K562 (cell line): ENCODE data around the gene INTS2. TPM values are rescaled to one million over a fixed set of nuclear protein-coding genes. Genes with fewer than 3 reads are reported as not detected.

ENCODE experiments used
- ATAC-seq: fragments of 200-7000 bp; cut with Tn5 transposase; 3 replicates; pipeline ENCODE4 v1.9.1; 2020; ENCODE audit warnings: moderate library complexity
- BruUV-seq: library from RNA; stranded (reverse); fragments of 400-500 nt; replicated peaks from 2 replicates; lab custom pipeline; 2021; lab: Mats Ljungman, UMichigan
- CTCF ChIA-PET: fragments of 300-600 bp; formaldehyde crosslinking; extraction: SDS; loops from one replicate; lab custom pipeline; 2021; ENCODE audit warnings: low intra/inter-chr PET ratio; lab: Yijun Ruan, JAX
- POLR2A ChIA-PET: fragments of 300-600, 350-650 bp; sonication (Branson Sonifier 250); formaldehyde crosslinking; extraction: SDS; loops from one replicate; lab custom pipeline; 2021; ENCODE audit warnings: antibody characterized with exemption, inconsistent platforms; lab: Yijun Ruan, JAX
- DNase-seq, 4 experiments: peaks; one replicate each; pipeline versions ENCODE4 v3.0.0 to v3.0.0-alpha.2; 2011 to 2018; ENCODE audit warnings: low spot score in 3 of 4, mixed read lengths in 3 of 4; ENCODE audit errors: extremely low read depth in 1 of 4
- FAIRE-seq: peaks from 2 replicates; lab custom pipeline; 2011; peaks lifted over from hg19 to GRCh38; lab: Jason Lieb, UNC
- H2AFZ ChIP-seq: 2 replicates; pipeline ENCODE4 v1.6.0; 2011; ENCODE audit warnings: low read depth, low read length, control low read depth, inconsistent platforms
- H3K27ac ChIP-seq: fragments of 200-600 bp; 3 replicates; pipeline ENCODE4 v1.8.0; 2011; ENCODE audit warnings: low read depth, mild to moderate bottlenecking, control low read depth, inconsistent platforms, low read length, moderate library complexity, mixed read lengths; ENCODE audit errors: extremely low read depth
- H3K27me3 ChIP-seq, 2 experiments: fragments of 300-600 bp in 1 of 2; 2 replicates in 1 of 2; 3 replicates in 1 of 2; pipeline versions ENCODE4 v1.6.0 to v1.8.0; 2011; ENCODE audit warnings: inconsistent platforms in 2 of 2, low read length in 2 of 2, mild to moderate bottlenecking in 1 of 2, mixed read lengths in 1 of 2, moderate library complexity in 1 of 2; ENCODE audit not compliant: control insufficient read depth in 2 of 2, insufficient read depth in 2 of 2
- H3K36me3 ChIP-seq: fragments of 300-600 bp; 3 replicates; pipeline ENCODE4 v1.8.0; 2011; ENCODE audit warnings: mild to moderate bottlenecking, low read length, inconsistent platforms; ENCODE audit not compliant: control insufficient read depth, insufficient read depth
- H3K4me1 ChIP-seq, 2 experiments: fragments of 200-600 bp in 1 of 2; replicated peaks in 1 of 2; 2 replicates in 1 of 2; 3 replicates in 1 of 2; pipeline versions ENCODE4 v1.5.1 to v1.8.0; 2011; ENCODE audit warnings: inconsistent platforms in 2 of 2, low read length in 2 of 2, mild to moderate bottlenecking in 1 of 2, mixed read lengths in 1 of 2, moderate library complexity in 1 of 2; ENCODE audit not compliant: control insufficient read depth in 2 of 2, insufficient read depth in 2 of 2
- H3K4me2 ChIP-seq: 2 replicates; pipeline ENCODE4 v1.6.1; 2011; ENCODE audit warnings: low read length, control low read depth, inconsistent platforms, mixed read lengths; ENCODE audit not compliant: insufficient read depth
- H3K4me3 ChIP-seq: fragments of 200-600 bp; sonication (generic), shearing (Covaris generic); 2 replicates; pipeline ENCODE4 v1.5.1; 2016; ENCODE audit warnings: control low read depth, inconsistent platforms
- H3K79me2 ChIP-seq: fragments of 200-600 bp; 3 replicates; pipeline ENCODE4 v1.8.0; 2011; ENCODE audit warnings: low read length, inconsistent platforms; ENCODE audit not compliant: control insufficient read depth, insufficient read depth
- H3K9ac ChIP-seq, 2 experiments: 2 replicates each; pipeline versions ENCODE4 v1.6.0 to v1.6.1; 2011; ENCODE audit warnings: low read depth in 2 of 2, low read length in 2 of 2, control low read depth in 1 of 2, inconsistent platforms in 1 of 2, mild to moderate bottlenecking in 1 of 2, mixed read lengths in 1 of 2; ENCODE audit not compliant: insufficient read depth in 1 of 2
- H3K9me1 ChIP-seq: one replicate; pipeline ENCODE4 v1.6.0; 2011; ENCODE audit warnings: inconsistent platforms, mild to moderate bottlenecking, low read length, moderate library complexity; ENCODE audit not compliant: control insufficient read depth, insufficient read depth
- H3K9me3 ChIP-seq: replicated peaks from 2 replicates; pipeline ENCODE4 v1.5.1; 2011; ENCODE audit warnings: low read depth, low read length, inconsistent platforms; ENCODE audit not compliant: control insufficient read depth, insufficient read depth
- H4K20me1 ChIP-seq: replicated peaks from 2 replicates; pipeline ENCODE4 v1.6.1; 2011; ENCODE audit warnings: low read length, inconsistent platforms, mixed read lengths; ENCODE audit not compliant: control insufficient read depth, insufficient read depth
- BRCA1 ChIP-seq, 2 experiments: fragments of 450-650 bp in 1 of 2; sonication (generic) in 1 of 2; formaldehyde crosslinking in 1 of 2; IDR thresholded peaks; 2 replicates each; pipeline versions ENCODE4 v1.5.0 to v1.6.1; 2017 to 2020; ENCODE audit warnings: mild to moderate bottlenecking in 1 of 2, missing genetic modification reagents in 1 of 2
- EWSR1 ChIP-seq: fragments of 450-650 bp; IDR thresholded peaks from 2 replicates; pipeline ENCODE4 v1.6.1; 2018; ENCODE audit warnings: borderline replicate concordance, mild to moderate bottlenecking, low read depth, moderate library complexity; ENCODE audit not compliant: partially characterized antibody
- KLF13 ChIP-seq: fragments of 450-650 bp; IDR thresholded peaks from 2 replicates; pipeline ENCODE4 v1.6.1; 2016; ENCODE audit warnings: missing genetic modification characterization, low read depth, mild to moderate bottlenecking, missing compliant biosample characterization, moderate library complexity, borderline replicate concordance
- LCOR ChIP-seq: sonication (generic); formaldehyde crosslinking; IDR thresholded peaks from 2 replicates; pipeline ENCODE4 v1.8.0; 2022; ENCODE audit warnings: mild to moderate bottlenecking, missing genetic modification reagents
- NFE2L1 ChIP-seq: fragments of 450-650 bp; IDR thresholded peaks from 2 replicates; pipeline ENCODE4 v1.6.1; 2016; ENCODE audit warnings: missing genetic modification characterization, low read depth, mild to moderate bottlenecking, missing compliant biosample characterization, moderate library complexity, borderline replicate concordance
- PHB ChIP-seq: fragments of 250-450 bp; sonication (Bioruptor Pico); IDR thresholded peaks from 2 replicates; pipeline ENCODE4 v1.5.0; 2021
- SMARCB1 ChIP-seq: IDR thresholded peaks from 2 replicates; pipeline ENCODE4 v1.6.1; 2011; ENCODE audit warnings: improper control_type of control experiment, low read depth; ENCODE audit not compliant: insufficient read length
- TBL1XR1 ChIP-seq, 2 experiments: IDR thresholded peaks; 2 replicates each; pipeline ENCODE4 v1.6.1; 2012; ENCODE audit warnings: improper control_type of control experiment in 2 of 2, low read length in 2 of 2, mild to moderate bottlenecking in 1 of 2
- TRIM24 ChIP-seq, 2 experiments: fragments of 450-650 bp; IDR thresholded peaks; 2 replicates each; pipeline ENCODE4 v1.6.1; 2016
- ZNF347 ChIP-seq: fragments of 450-650 bp; formaldehyde crosslinking; IDR thresholded peaks from 2 replicates; pipeline ENCODE4 v1.4.0; 2020; ENCODE audit warnings: low read depth, mild to moderate bottlenecking, moderate library complexity
- ZNF436 ChIP-seq: fragments of 250-450, 450-650 bp; sonication (Bioruptor Pico); formaldehyde crosslinking; IDR thresholded peaks from 2 replicates; pipeline ENCODE4 v1.7.0; 2020; ENCODE audit warnings: mild to moderate bottlenecking
- ZNF766 ChIP-seq: fragments of 200-800 bp; sonication (Bioruptor generic); conservative IDR thresholded peaks from 2 replicates; pipeline ENCODE4 v1.6.1; 2016; ENCODE audit warnings: missing genetic modification characterization, missing compliant biosample characterization
- WGBS: fragments of 100-300 bp; shearing (Covaris generic); methylation state at CpG from one replicate; pipeline ENCODE4 v1.1.6; 2016; ENCODE audit warnings: low coverage, mixed read lengths; ENCODE audit not compliant: insufficient coverage; ENCODE audit errors: missing lambda C conversion rate; 5-methylcytosine and 5-hydroxymethylcytosine counted together
- in situ Hi-C: fragments of 300-500 bp; cut with MboI; formaldehyde crosslinking; loops from 4 replicates; pipeline ENCODE4 v1.15.0; 2018; ENCODE audit warnings: inconsistent platforms, mixed read lengths
- intact Hi-C: fragments of 100-400 bp; cut with micrococcal nuclease; formaldehyde crosslinking; loops from 2 replicates; pipeline ENCODE4 v1.14.2; 2022
- polyA plus RNA-seq, 8 experiments: library from polyadenylated mRNA; depleted of rRNA in 4 of 8; stranded (reverse) in 5 of 8; unstranded in 3 of 8; fragments of >200 nt; fragmentation: Nextera tagmentation in 2 of 8; fragmentation: Illumina TruSeq in 1 of 8; extraction: Ambion mirVana in 2 of 8; extraction: Trizol in 1 of 8; gene quantifications; 2 replicates each; pipeline versions ENCODE4 v1.2.1 to v1.2.3, GENCODE V29; 2011 to 2014; ENCODE audit warnings: inconsistent platforms in 1 of 8, missing spikeins in 1 of 8
- total RNA-seq, 7 experiments: library from RNA; depleted of rRNA in 6 of 7; stranded (reverse); fragments of >200 nt in 6 of 7; fragmentation: Illumina TruSeq in 2 of 7; extraction: Trizol in 2 of 7; gene quantifications; 2 replicates each; pipeline versions ENCODE4 v1.2.1 to v1.2.3, GENCODE V29; 2011 to 2021; ENCODE audit warnings: low replicate concordance in 1 of 7
- TF ChIP-seq, protein P1 (sequence below): fragments of 250-450 bp; sonication (Bioruptor Pico); IDR thresholded peaks from 2 replicates; pipeline ENCODE4 v1.5.0; 2020; ENCODE audit warnings: mild to moderate bottlenecking, borderline replicate concordance
- TF ChIP-seq, protein P2 (sequence below): fragments of 250-450 bp; sonication (Bioruptor Pico); IDR thresholded peaks from 2 replicates; pipeline ENCODE4 v1.9.0; 2021; ENCODE audit warnings: mild to moderate bottlenecking, inconsistent platforms
- TF ChIP-seq, protein P3 (sequence below), 3 experiments: fragments of 200-800 bp in 1 of 3; fragments of 250-450 bp in 1 of 3; fragments of 450-650 bp in 1 of 3; sonication (Bioruptor Pico) in 1 of 3; sonication (Bioruptor generic) in 1 of 3; formaldehyde crosslinking in 1 of 3; IDR thresholded peaks; 2 replicates each; pipeline versions ENCODE4 v1.6.1 to v1.8.0; 2016 to 2022; ENCODE audit warnings: mild to moderate bottlenecking in 2 of 3, missing genetic modification characterization in 2 of 3, missing compliant biosample characterization in 1 of 3, moderate library complexity in 1 of 3

INTS2 gene
- total and polyA plus RNA-seq, 9 of the 15 experiments (the other 6 are each of a cell fraction or from before 2014, with no cell fraction given) = 4.8 to 24.7 (median 12.8) TPM

DNA sequence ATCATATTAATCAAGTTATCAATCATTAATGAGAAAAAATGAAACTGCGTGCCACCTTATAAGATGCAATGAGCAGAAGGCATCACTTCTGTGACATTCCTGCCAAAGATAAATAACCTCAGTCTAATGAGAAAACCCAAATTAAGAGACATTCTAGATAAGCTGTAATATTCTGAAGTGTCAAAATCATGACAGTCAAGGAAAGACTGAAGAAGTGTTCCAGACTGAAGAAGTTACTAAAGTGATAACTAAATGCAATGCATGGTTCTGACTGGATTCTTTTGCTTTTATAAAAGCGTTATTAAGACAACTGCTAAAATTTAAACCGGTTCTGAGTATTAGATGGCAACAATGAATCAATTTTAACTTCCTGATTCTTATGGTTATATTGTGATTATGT, 95.3 kb downstream of the INTS2 start:
- DNase-seq (no peak), ATAC-seq (no peak), FAIRE-seq (no peak)
- Histone ChIP-seq H3K27ac (no peak overlapping the region), H3K9me3 (no peaks in the 10 kb centered on the region), H4K20me1 (no peaks in the 10 kb centered on the region), H3K9me1 (no peaks in the 10 kb centered on the region), H3K4me1 (no peaks in the 10 kb centered on the region), H3K4me2 (no peak overlapping the region), H3K36me3 (peaks cover 16% of the 10 kb centered on the region; the same call in 1 of the 3 replicates), H2AFZ (no peak overlapping the region), H3K4me3 (no peak overlapping the region), H3K79me2 (no peaks in the 10 kb centered on the region), H3K9ac (no peak overlapping the region), H3K27me3 (no peaks in the 10 kb centered on the region)
- ChIA-PET POLR2A (no interaction called here), CTCF (no interaction called here)
- in situ Hi-C loops = no loop called here
- no TSS peak for BruUV-seq
- intact Hi-C loops = loop anchor here (10.0 kb wide), 2 partner anchors 272 to 418 kb away; no protein-coding TSS in a partner anchor
- WGBS = 79% methylated on average over 3 of the region's 3 CpGs
- no peak for TF ChIP-seq NFE2L1
- no peak for TF ChIP-seq BRCA1 (IDR thresholded peaks at IDR 0.05)
- no peak for TF ChIP-seq BRCA1 (CRISPR knock-in tag; IDR thresholded peaks at IDR 0.05)
- TF ChIP-seq EWSR1 = peak; percentile 53
- TF ChIP-seq ZNF436 (CRISPR knock-in tag) = no peak
- TF ChIP-seq, protein P1, sequence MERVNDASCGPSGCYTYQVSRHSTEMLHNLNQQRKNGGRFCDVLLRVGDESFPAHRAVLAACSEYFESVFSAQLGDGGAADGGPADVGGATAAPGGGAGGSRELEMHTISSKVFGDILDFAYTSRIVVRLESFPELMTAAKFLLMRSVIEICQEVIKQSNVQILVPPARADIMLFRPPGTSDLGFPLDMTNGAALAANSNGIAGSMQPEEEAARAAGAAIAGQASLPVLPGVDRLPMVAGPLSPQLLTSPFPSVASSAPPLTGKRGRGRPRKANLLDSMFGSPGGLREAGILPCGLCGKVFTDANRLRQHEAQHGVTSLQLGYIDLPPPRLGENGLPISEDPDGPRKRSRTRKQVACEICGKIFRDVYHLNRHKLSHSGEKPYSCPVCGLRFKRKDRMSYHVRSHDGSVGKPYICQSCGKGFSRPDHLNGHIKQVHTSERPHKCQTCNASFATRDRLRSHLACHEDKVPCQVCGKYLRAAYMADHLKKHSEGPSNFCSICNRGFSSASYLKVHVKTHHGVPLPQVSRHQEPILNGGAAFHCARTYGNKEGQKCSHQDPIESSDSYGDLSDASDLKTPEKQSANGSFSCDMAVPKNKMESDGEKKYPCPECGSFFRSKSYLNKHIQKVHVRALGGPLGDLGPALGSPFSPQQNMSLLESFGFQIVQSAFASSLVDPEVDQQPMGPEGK (CRISPR knock-in tag) = no peak
- TF ChIP-seq ZNF347 (CRISPR knock-in tag) = no peak
- TF ChIP-seq, protein P2, sequence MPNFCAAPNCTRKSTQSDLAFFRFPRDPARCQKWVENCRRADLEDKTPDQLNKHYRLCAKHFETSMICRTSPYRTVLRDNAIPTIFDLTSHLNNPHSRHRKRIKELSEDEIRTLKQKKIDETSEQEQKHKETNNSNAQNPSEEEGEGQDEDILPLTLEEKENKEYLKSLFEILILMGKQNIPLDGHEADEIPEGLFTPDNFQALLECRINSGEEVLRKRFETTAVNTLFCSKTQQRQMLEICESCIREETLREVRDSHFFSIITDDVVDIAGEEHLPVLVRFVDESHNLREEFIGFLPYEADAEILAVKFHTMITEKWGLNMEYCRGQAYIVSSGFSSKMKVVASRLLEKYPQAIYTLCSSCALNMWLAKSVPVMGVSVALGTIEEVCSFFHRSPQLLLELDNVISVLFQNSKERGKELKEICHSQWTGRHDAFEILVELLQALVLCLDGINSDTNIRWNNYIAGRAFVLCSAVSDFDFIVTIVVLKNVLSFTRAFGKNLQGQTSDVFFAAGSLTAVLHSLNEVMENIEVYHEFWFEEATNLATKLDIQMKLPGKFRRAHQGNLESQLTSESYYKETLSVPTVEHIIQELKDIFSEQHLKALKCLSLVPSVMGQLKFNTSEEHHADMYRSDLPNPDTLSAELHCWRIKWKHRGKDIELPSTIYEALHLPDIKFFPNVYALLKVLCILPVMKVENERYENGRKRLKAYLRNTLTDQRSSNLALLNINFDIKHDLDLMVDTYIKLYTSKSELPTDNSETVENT (CRISPR knock-in tag) = no peak
- no peak for TF ChIP-seq TRIM24 (IDR thresholded peaks at IDR 0.05)
- TF ChIP-seq SMARCB1 = no peak
- TF ChIP-seq KLF13 (tag) = no peak
- no peak for TF ChIP-seq TBL1XR1 (IDR thresholded peaks at IDR 0.05; ENCODE audit: low read length in 2 of 2)
- TF ChIP-seq, protein P3, sequence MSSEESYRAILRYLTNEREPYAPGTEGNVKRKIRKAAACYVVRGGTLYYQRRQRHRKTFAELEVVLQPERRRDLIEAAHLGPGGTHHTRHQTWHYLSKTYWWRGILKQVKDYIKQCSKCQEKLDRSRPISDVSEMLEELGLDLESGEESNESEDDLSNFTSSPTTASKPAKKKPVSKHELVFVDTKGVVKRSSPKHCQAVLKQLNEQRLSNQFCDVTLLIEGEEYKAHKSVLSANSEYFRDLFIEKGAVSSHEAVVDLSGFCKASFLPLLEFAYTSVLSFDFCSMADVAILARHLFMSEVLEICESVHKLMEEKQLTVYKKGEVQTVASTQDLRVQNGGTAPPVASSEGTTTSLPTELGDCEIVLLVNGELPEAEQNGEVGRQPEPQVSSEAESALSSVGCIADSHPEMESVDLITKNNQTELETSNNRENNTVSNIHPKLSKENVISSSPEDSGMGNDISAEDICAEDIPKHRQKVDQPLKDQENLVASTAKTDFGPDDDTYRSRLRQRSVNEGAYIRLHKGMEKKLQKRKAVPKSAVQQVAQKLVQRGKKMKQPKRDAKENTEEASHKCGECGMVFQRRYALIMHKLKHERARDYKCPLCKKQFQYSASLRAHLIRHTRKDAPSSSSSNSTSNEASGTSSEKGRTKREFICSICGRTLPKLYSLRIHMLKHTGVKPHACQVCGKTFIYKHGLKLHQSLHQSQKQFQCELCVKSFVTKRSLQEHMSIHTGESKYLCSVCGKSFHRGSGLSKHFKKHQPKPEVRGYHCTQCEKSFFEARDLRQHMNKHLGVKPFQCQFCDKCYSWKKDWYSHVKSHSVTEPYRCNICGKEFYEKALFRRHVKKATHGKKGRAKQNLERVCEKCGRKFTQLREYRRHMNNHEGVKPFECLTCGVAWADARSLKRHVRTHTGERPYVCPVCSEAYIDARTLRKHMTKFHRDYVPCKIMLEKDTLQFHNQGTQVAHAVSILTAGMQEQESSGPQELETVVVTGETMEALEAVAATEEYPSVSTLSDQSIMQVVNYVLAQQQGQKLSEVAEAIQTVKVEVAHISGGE (CRISPR knock-in tag; IDR thresholded peaks at IDR 0.05) = peak in 1 of 3 experiments; percentile 68; a peak in 2 of 6 replicates
- no peak for TF ChIP-seq PHB
- TF ChIP-seq LCOR (CRISPR knock-in tag) = no peak
- no peak for TF ChIP-seq ZNF766 (CRISPR knock-in tag)
